ENCODE measurements around the gene CCDC13.

- TF ChIP-seq CTCF (IDR thresholded peaks at IDR 0.05), result no peak
- TF ChIP-seq ATF2 (CRISPR knock-in tag; IDR thresholded peaks at IDR 0.05; ENCODE audit: borderline replicate concordance, low read depth), result no peak
- no peak for TF ChIP-seq ZNF423 (CRISPR knock-in tag; IDR thresholded peaks at IDR 0.05)
- TF ChIP-seq CREB1 (CRISPR knock-in tag; IDR thresholded peaks at IDR 0.05), result no peak
- TF ChIP-seq AFF4 (CRISPR knock-in tag; IDR thresholded peaks at IDR 0.05; ENCODE audit: borderline replicate concordance), result no peak
- 0 out of 2 replicates have a peak, but pooled peaks have one; percentile 37 for TF ChIP-seq FOXP4 (CRISPR knock-in tag; IDR thresholded peaks at IDR 0.05)
- no peak for TF ChIP-seq PREB (CRISPR knock-in tag; IDR thresholded peaks at IDR 0.05; ENCODE audit: borderline replicate concordance)
- no peak for TF ChIP-seq ZSCAN18 (CRISPR knock-in tag; IDR thresholded peaks at IDR 0.05)
- TF ChIP-seq MAX (CRISPR knock-in tag; IDR thresholded peaks at IDR 0.05), result peak; percentile 79
These were observed at the start of gene CCDC13 for GRCh38 chr3:42772670-42773408.

Measured in WTC11 (cell line).